ENCODE measurements around the gene MCC. TPM values are rescaled to one million over a fixed set of nuclear protein-coding genes. Genes with fewer than 3 reads are reported as not detected.

MCC gene
- total RNA-seq, 1 donor from 2014 or later: 47.9 TPM

- H3K4me3 ChIP-seq: no peak overlapping the region
- intact Hi-C loops (cut with DNase I): no loop called here
These were observed 191.6 kb downstream of the MCC start for GRCh38 chr5:113296676-113297075.

GRCh38 chr5:113295111-113295539, 193.1 kb downstream of the MCC start:
- no peak for DNase-seq (ENCODE audit: extremely low spot score in 2 of 2)
- peak overlapping the region; percentile 88 for H3K27ac ChIP-seq

More at GRCh38 chr5:113296676-113297075, 191.6 kb downstream of the MCC start:
- H3K27ac ChIP-seq: no peak overlapping the region
- H3K4me1 ChIP-seq: peaks cover 24% of the 10 kb centered on the region
- H3K36me3 ChIP-seq: no peaks in the 10 kb centered on the region
- no peaks in the 10 kb centered on the region for H3K9me3 ChIP-seq
- no peaks in the 10 kb centered on the region for H3K27me3 ChIP-seq
- no peak for TF ChIP-seq CTCF (IDR thresholded peaks at IDR 0.05)
- TF ChIP-seq POLR2AphosphoS5 (IDR thresholded peaks at IDR 0.05; ENCODE audit: insufficient read depth in 1 of 2, low read depth in 1 of 2): no peak
- TF ChIP-seq POLR2A (IDR thresholded peaks at IDR 0.05): no peak
- DNase-seq (ENCODE audit: extremely low spot score in 2 of 2): no peak

GRCh38 chr5:113294311-113295110, 193.7 kb downstream of the MCC start:
- intact Hi-C loops (cut with DNase I): no loop called here
- H3K4me1 ChIP-seq: peaks cover 26% of the 10 kb centered on the region
- DNase-seq (ENCODE audit: extremely low spot score in 2 of 2): peak in 1 of 2 donors; percentile 95
- H3K4me3 ChIP-seq: peak overlapping the region; percentile 64 to 67
- H3K27ac ChIP-seq: peak overlapping the region; percentile 88
- no peaks in the 10 kb centered on the region for H3K9me3 ChIP-seq
- H3K36me3 ChIP-seq: no peaks in the 10 kb centered on the region
- no peaks in the 10 kb centered on the region for H3K27me3 ChIP-seq
- TF ChIP-seq POLR2A (IDR thresholded peaks at IDR 0.05) (peak in 1 of 2 donors; percentile 88), POLR2AphosphoS5 (IDR thresholded peaks at IDR 0.05; ENCODE audit: insufficient read depth in 1 of 2, low read depth in 1 of 2) (peak; percentile 80 to 97), CTCF (IDR thresholded peaks at IDR 0.05) (peak in 1 of 3 experiments; percentile 26)

More at GRCh38 chr5:113295111-113295539, 193.1 kb downstream of the MCC start:
- peaks cover 26% of the 10 kb centered on the region for H3K4me1 ChIP-seq
- intact Hi-C loops (cut with DNase I): no loop called here
- no peaks in the 10 kb centered on the region for H3K36me3 ChIP-seq
- peak overlapping the region; percentile 64 to 67 for H3K4me3 ChIP-seq
- no peaks in the 10 kb centered on the region for H3K9me3 ChIP-seq
- TF ChIP-seq CTCF (IDR thresholded peaks at IDR 0.05) (no peak), POLR2AphosphoS5 (IDR thresholded peaks at IDR 0.05; ENCODE audit: insufficient read depth in 1 of 2, low read depth in 1 of 2) (no peak), POLR2A (IDR thresholded peaks at IDR 0.05) (no peak)
- H3K27me3 ChIP-seq: no peaks in the 10 kb centered on the region

GRCh38 chr5:113293975-113294310, 194.3 kb downstream of the MCC start:
- H3K9me3 ChIP-seq: no peaks in the 10 kb centered on the region
- no peaks in the 10 kb centered on the region for H3K27me3 ChIP-seq
- TF ChIP-seq POLR2A (IDR thresholded peaks at IDR 0.05) (no peak), POLR2AphosphoS5 (IDR thresholded peaks at IDR 0.05; ENCODE audit: insufficient read depth in 1 of 2, low read depth in 1 of 2) (no peak), CTCF (IDR thresholded peaks at IDR 0.05) (no peak)
- peak overlapping the region; percentile 88 for H3K27ac ChIP-seq
- intact Hi-C loops (cut with DNase I): no loop called here
- peaks cover 26% of the 10 kb centered on the region for H3K4me1 ChIP-seq
- no peaks in the 10 kb centered on the region for H3K36me3 ChIP-seq
- no peak for DNase-seq (ENCODE audit: extremely low spot score in 2 of 2)
- peak overlapping the region; percentile 64 to 67 for H3K4me3 ChIP-seq
